Subcutaneous adipose tissue (tissue), 4 donors: ENCODE results near the gene TAF6. TPM values are rescaled to one million over a fixed set of nuclear protein-coding genes. Genes with fewer than 3 reads are reported as not detected.

Source experiments
- CTCF ChIP-seq: fragments of 450-650 bp; IDR thresholded peaks from one replicate; pipeline ENCODE4 v1.5.1; 2016; ENCODE audit warnings: low read depth, mild to moderate bottlenecking, control low read depth, antibody characterized with exemption, moderate library complexity
- total RNA-seq, 4 donors: library from RNA; depleted of rRNA; stranded (reverse); fragments of >200 nt; gene quantifications; one replicate each; pipeline ENCODE4 v1.1.0, GENCODE V29; 2016

TAF6 gene
- total RNA-seq, 4 donors from 2014 or later: 9.8 to 36.2 (median 26.2) TPM

GRCh38 chr7:100160067-100160466, 40.9 kb upstream of the TAF6 start:
- TF ChIP-seq CTCF: no peak

GRCh38 chr7:100159099-100159623, 40.0 kb upstream of the TAF6 start:
- no peak for TF ChIP-seq CTCF

- TF ChIP-seq CTCF: no peak
These were observed 39.3 kb upstream of the TAF6 start, which contains the start of gene TRAPPC14 for GRCh38 chr7:100158229-100159098. Gene TRAPPC14, minus strand, starts transcription at chr7:100158723. Its CDS starts 224 bp downstream, at chr7:100158499.

GRCh38 chr7:100157334-100158228, 38.4 kb upstream of the TAF6 start:
- TF ChIP-seq CTCF: no peak

- TF ChIP-seq CTCF: no peak
These were observed 37.8 kb upstream of the TAF6 start for GRCh38 chr7:100157069-100157333.

- no peak for TF ChIP-seq CTCF
These were observed 37.3 kb upstream of the TAF6 start for GRCh38 chr7:100156331-100157068.
